GM21526 (cell line): ENCODE results near the gene SKP1.
"Not testable (repeated sequence)": the region's sequence is repeated elsewhere in the genome, so short reads cannot be mapped to it uniquely, and the experiment has no call there.

Experiments
- ATAC-seq: cut with Tn5 transposase; IDR thresholded peaks from one replicate; pipeline ENCODE4 v1.9.1; 2021; ENCODE audit warnings: moderate library complexity; ENCODE audit not compliant: unreplicated experiment, low FRiP score

SKP1 gene

GRCh38 chr5:134178096-134178419 is 1.3 kb upstream of the SKP1 start:
- no peak for ATAC-seq

GRCh38 chr5:134177369-134178095 is 782 bp upstream of the SKP1 start:
- ATAC-seq = peak; percentile 3

- ATAC-seq = peak; percentile 23
Observed at GRCh38 chr5:134175921-134176510, 734 bp downstream of the SKP1 start.

DNA sequence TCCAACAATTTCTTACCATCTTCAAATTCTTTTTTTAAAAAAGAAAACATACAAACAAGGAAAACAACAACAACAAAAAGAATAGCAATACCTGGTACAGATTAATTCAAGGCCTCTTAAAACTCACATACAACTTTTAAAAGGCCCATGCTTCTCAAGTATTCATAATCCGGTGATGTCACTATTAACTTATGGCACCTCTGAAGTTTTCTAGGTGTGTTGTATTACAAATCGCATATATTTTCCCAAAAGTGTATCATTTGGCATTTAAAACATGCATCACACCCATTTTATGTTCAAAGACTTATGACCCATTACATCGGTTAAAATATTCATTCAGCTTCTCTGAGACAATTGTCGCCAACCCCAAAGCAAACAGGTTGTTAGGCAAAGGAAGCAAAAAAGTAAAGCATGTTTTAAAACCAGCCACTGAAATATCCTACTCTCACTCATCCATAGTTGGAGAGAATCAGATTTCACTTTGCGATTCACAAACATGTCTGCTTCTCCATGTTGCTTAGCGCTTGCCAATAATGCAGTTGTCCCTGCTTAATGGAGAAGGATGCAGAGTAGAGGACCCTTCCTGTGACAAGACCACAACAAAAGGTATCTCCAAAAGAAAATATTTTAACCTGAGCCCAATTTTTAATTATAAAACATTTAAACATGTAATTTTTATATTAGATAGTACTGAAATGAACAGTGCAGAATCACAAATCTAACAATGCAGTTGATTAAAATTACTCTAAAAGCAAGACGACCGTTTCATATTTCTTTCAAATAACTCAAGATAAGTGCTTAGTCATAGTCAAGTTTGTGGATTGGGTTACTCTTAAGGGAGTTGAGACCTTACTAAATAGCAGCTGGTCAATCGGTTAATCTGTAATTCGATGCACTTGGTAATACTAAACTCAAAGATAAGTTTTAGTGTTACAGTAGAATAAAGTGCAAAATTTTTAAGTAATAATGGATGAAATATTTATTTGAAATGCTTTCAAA is 1.6 kb downstream of the SKP1 start:
- no peak for ATAC-seq

DNA sequence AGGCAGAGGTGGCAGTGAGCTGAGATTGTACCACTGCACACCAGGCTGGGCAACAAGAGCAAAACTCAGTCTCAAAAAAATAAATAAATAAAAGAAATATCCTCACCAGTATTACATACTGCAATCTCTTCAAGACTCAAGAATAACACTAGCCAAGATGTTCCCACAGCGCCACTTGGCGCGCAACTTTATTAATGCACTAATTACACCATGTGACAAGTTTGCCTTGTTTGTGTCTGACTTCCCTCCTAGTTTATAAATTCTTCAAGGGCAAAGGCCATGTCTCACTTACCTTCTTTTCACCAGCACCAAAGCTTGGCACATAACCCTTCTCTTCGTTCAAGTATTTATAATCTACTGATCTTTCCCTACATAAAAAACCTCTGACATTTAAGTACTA is 4.8 kb downstream of the SKP1 start:
- ATAC-seq = no peak

- ATAC-seq = no peak
Observed at GRCh38 chr5:134162592-134162991, 14.2 kb downstream of the SKP1 start.

DNA sequence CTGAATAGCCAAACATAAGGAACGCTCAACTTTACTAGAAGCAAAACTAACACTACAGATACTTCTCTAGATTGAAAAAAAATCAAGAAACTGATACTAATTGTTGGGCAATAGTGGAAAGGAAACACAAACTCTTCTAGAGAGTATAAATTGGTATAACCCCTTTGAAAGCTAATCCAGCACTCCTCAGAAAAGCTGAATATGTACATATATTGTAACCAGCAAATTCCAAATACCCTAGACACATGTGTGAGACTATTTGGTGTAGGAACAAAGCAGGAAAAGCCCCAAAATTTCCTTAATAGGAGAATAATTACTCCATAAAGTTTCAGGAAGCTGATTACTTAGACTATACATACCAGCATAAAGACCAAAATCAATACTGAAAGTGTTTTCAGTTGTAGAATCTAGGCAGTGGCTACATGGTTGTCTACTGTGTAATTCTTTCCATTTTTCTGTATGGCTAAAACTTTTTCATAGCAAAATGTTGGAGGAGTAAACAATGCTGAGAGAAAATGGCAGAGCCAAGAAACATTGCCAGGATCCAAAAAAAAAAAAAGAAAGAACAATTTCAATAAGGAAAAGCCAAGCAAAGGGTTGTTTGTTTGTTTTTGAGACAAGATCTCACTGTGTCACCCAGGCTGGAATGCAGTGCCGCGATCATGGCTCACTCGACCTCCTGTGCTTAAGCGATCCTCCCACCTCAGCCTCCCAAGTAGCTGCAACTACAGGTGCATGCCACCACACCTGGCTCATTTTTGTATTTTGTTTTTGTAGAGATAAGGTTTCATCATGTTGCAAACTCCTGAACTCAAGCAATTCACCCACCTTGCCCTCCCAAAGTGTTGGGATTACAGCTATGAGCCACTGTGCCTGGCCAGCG is 15.0 kb downstream of the SKP1 start:
- ATAC-seq = no peak

- no peak for ATAC-seq
Observed at GRCh38 chr5:134153657-134154056, 23.1 kb downstream of the SKP1 start.

DNA sequence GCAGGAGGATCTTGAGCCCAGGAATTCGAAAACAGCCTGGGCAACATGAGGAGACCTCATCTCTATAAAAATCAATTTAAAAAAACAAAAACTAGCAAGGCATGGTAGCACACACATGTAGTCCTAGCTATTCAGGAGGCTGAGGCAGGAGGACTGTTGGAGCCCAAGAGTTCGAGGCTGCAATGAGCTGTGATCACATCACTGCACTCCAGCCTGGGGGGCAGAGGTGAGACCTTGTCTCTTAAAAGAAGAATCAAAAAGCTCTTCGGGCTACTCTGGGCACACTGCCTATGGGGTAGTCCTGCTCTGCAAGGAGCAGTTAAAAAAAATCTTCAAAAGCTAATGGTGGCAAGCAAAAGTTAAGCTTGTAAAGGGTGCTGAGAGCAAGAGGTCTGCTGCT is 23.5 kb downstream of the SKP1 start:
- ATAC-seq = no peak

- ATAC-seq = not testable (repeated sequence)
Observed at GRCh38 chr5:134152173-134152832, 24.4 kb downstream of the SKP1 start.

DNA sequence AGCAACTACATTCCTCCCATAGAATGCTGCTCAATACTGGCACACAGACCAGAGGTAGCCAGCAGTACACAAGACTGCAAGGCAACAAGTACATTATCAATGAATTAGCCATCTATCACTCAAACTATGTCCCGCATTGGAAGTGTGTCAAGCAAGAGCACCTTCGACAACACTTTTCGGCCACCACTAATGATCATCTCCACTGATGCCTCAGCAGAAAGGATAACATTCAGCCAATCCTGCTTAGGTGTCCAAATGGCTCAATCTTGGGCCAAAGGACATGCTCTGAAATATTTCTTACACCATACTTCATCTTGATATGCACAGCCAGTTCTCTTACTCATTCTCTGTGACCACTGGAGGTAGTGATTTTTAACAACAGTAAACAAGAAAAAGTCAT is 25.0 kb downstream of the SKP1 start:
- no peak for ATAC-seq

- ATAC-seq = no peak
Observed at GRCh38 chr5:134149571-134150303, 27.0 kb downstream of the SKP1 start.

DNA sequence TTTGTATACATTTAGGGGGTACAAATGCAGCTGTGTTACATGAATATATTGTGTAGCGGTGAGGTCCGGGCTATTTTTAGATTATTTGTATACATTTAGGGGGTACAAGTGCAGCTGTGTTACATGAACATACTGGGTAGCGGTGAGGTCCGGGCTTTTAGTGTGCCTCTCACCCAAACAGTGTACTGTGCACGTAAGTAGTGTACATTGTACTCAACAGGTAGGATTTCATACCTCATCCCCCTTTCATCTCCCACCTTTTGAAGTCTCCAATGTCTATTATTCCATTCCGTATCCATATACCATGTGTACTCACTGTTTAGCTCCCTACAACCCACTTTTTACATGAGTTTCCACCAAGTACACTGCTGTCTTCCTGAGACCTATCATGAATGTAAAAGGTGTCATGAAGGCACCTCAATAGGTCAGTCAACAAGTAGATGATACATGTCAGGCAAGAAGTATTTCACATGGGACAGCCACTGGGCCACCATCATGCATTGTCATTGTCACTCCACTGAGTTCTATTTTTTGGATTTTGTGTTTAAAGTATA is 27.7 kb downstream of the SKP1 start:
- ATAC-seq = no peak

DNA sequence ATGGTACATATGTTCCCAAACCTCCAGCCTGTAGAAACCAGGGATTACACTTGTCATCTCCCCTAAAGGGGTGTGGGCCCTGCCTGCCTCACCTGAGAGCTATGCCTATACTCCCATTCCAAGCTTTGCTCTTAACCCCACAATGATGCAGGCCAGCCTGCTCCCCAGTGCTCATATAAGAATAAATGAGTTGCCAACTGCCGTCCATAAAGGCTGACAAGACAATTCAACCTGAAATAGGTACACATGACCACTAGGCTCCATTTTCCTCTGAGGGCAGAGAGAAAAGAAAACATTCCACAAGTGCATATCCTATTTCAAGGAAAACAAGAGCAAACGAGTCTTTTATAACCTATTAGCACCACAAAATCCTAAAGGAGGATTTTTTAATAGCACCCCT is 28.4 kb downstream of the SKP1 start:
- no peak for ATAC-seq

GRCh38 chr5:134146651-134147518 is 29.9 kb downstream of the SKP1 start:
- ATAC-seq = no peak

- ATAC-seq = no peak
Observed at GRCh38 chr5:134145779-134146581, 30.8 kb downstream of the SKP1 start.

DNA sequence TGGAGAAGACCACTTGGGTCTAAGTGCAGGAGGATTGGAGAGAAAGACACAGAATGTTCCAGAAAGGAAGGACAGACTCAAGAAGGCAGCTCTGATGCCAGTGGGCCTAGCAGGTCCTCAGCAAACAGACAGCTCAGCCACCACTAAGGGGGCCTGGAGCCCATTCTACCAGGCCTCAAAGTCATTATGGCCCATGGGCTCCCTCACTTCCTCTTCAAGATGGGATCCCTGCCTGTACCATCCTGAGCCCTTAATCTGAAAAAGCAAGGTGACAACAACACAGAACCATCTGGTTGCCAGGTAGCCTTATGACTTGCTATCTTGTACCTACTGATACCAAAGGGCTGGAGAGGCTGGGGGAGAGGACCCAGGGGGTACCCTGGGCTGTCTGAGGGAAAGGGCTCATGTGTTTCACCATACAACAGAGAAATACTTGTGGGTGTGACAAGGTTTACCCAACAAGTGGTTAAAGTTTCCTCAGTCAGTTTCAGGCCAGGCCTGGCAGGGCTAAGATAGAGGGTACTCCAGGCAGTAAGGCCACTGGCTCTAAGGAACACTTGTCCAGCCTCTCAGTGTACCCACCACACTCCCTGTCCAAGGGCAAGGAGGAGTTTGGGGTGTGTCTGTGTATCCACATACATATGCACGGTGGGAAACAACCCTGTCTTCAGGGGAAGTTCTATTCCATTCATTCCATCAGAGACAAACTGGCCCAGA is 31.6 kb downstream of the SKP1 start:
- ATAC-seq = no peak
